Suprapubic skin (tissue), 4 donors: ENCODE measurements around the gene REC114. TPM values are rescaled to one million over a fixed set of nuclear protein-coding genes. Genes with fewer than 3 reads are reported as not detected.
"Not testable (repeated sequence)": the region's sequence is repeated elsewhere in the genome, so short reads cannot be mapped to it uniquely, and the experiment has no call there.

Experiments used
- DNase-seq, 2 donors: peaks; one replicate each; pipeline ENCODE4 v3.0.0-alpha.2; 2019; ENCODE audit warnings: low spot score in 2 of 2
- H3K27ac ChIP-seq: fragments of 200-600 bp; sonication (generic); one replicate; pipeline ENCODE4 v1.5.1; 2019
- H3K27me3 ChIP-seq: fragments of 200-600 bp; sonication (generic); one replicate; pipeline ENCODE4 v1.5.1; 2019
- H3K36me3 ChIP-seq: fragments of 200-600 bp; sonication (generic); one replicate; pipeline ENCODE4 v1.5.1; 2019
- H3K4me1 ChIP-seq: fragments of 200-600 bp; sonication (generic); one replicate; pipeline ENCODE4 v1.5.1; 2019
- H3K4me3 ChIP-seq: fragments of 200-600 bp; sonication (generic); one replicate; pipeline ENCODE4 v1.5.1; 2019; ENCODE audit warnings: mild to moderate bottlenecking
- H3K9me3 ChIP-seq: fragments of 200-600 bp; sonication (generic); one replicate; pipeline ENCODE4 v1.5.1; 2019
- EP300 ChIP-seq: sonication (generic); formaldehyde crosslinking; IDR thresholded peaks from one replicate; pipeline ENCODE4 v1.6.1; 2017; ENCODE audit warnings: antibody characterized with exemption
- POLR2A ChIP-seq, 2 donors: fragments of 450-650 bp; IDR thresholded peaks; one replicate each; pipeline ENCODE4 v1.6.1; 2017; ENCODE audit warnings: antibody characterized with exemption in 2 of 2, mild to moderate bottlenecking in 2 of 2, moderate library complexity in 2 of 2
- POLR2AphosphoS5 ChIP-seq, 3 donors: sonication (generic); formaldehyde crosslinking; IDR thresholded peaks; one replicate each; pipeline ENCODE4 v1.6.1; 2017; ENCODE audit warnings: antibody characterized with exemption in 3 of 3
- WGBS: methylation state at CpG from one replicate; pipeline ENCODE4 v1.1.5; 2018; 5-methylcytosine and 5-hydroxymethylcytosine counted together
- total RNA-seq, 4 donors: library from RNA; depleted of rRNA; stranded (reverse); fragments of >200 nt; gene quantifications; one replicate each; pipeline ENCODE4 v1.1.0, GENCODE V29; 2016
- TF ChIP-seq, protein P1 (sequence below), 2 donors: fragments of 200-600 bp in 1 of 2; fragments of 450-650 bp in 1 of 2; sonication (generic) in 1 of 2; IDR thresholded peaks; one replicate each; pipeline ENCODE4 v1.5.1; 2016 to 2019; ENCODE audit warnings: antibody characterized with exemption in 2 of 2, mild to moderate bottlenecking in 1 of 2, moderate library complexity in 1 of 2

The REC114 gene
- total RNA-seq, 4 donors from 2014 or later: not detected

- WGBS: 75% methylated on average over 5 of the region's 5 CpGs
- Histone ChIP-seq H3K4me1 (no peaks in the 10 kb centered on the region), H3K36me3 (no peaks in the 10 kb centered on the region), H3K27me3 (no peaks in the 10 kb centered on the region), H3K27ac (no peak overlapping the region), H3K4me3 (no peak overlapping the region), H3K9me3 (no peaks in the 10 kb centered on the region)
- no peak for DNase-seq
- TF ChIP-seq POLR2A (IDR thresholded peaks at IDR 0.05): no peak
- no peak for TF ChIP-seq POLR2AphosphoS5 (IDR thresholded peaks at IDR 0.05)
- TF ChIP-seq, protein P1, sequence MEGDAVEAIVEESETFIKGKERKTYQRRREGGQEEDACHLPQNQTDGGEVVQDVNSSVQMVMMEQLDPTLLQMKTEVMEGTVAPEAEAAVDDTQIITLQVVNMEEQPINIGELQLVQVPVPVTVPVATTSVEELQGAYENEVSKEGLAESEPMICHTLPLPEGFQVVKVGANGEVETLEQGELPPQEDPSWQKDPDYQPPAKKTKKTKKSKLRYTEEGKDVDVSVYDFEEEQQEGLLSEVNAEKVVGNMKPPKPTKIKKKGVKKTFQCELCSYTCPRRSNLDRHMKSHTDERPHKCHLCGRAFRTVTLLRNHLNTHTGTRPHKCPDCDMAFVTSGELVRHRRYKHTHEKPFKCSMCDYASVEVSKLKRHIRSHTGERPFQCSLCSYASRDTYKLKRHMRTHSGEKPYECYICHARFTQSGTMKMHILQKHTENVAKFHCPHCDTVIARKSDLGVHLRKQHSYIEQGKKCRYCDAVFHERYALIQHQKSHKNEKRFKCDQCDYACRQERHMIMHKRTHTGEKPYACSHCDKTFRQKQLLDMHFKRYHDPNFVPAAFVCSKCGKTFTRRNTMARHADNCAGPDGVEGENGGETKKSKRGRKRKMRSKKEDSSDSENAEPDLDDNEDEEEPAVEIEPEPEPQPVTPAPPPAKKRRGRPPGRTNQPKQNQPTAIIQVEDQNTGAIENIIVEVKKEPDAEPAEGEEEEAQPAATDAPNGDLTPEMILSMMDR (IDR thresholded peaks at IDR 0.05): no peak
- no peak for TF ChIP-seq EP300
Measured at GRCh38 chr15:73485372-73485771, 42.4 kb downstream of the REC114 start.

GRCh38 chr15:73485885-73486284, 42.9 kb downstream of the REC114 start:
- not testable (repeated sequence) for H3K4me1 ChIP-seq, H3K36me3 ChIP-seq, H3K9me3 ChIP-seq, H3K27ac ChIP-seq, DNase-seq, H3K4me3 ChIP-seq, H3K27me3 ChIP-seq
- WGBS: 61% methylated on average over 8 of the region's 8 CpGs

GRCh38 chr15:73488698-73489097, 45.7 kb downstream of the REC114 start:
- DNase-seq: no peak
- 71% methylated on average over 1 of the region's 1 CpG for WGBS

GRCh38 chr15:73493922-73494321, 51.0 kb downstream of the REC114 start:
- Histone ChIP-seq H3K36me3 (no peaks in the 10 kb centered on the region), H3K27ac (no peak overlapping the region), H3K27me3 (no peaks in the 10 kb centered on the region), H3K4me3 (no peak overlapping the region), H3K9me3 (no peaks in the 10 kb centered on the region), H3K4me1 (no peaks in the 10 kb centered on the region)
- WGBS: 79% methylated on average over 2 of the region's 2 CpGs
- TF ChIP-seq POLR2A (IDR thresholded peaks at IDR 0.05) (no peak), POLR2AphosphoS5 (IDR thresholded peaks at IDR 0.05) (no peak), EP300 (no peak)
- TF ChIP-seq, protein P1 (IDR thresholded peaks at IDR 0.05): no peak
- no peak for DNase-seq

More at GRCh38 chr15:73488698-73489097, 45.7 kb downstream of the REC114 start:
- Histone ChIP-seq H3K4me3 (no peak overlapping the region), H3K9me3 (no peaks in the 10 kb centered on the region), H3K27ac (no peak overlapping the region), H3K27me3 (no peaks in the 10 kb centered on the region), H3K36me3 (no peaks in the 10 kb centered on the region), H3K4me1 (no peaks in the 10 kb centered on the region)
- TF ChIP-seq POLR2A (IDR thresholded peaks at IDR 0.05): no peak
- TF ChIP-seq POLR2AphosphoS5 (IDR thresholded peaks at IDR 0.05): no peak
- TF ChIP-seq EP300: no peak
- TF ChIP-seq, protein P1 (IDR thresholded peaks at IDR 0.05): no peak

GRCh38 chr15:73495181-73495580, 52.2 kb downstream of the REC114 start:
- no peaks in the 10 kb centered on the region for H3K4me1 ChIP-seq
- H3K36me3 ChIP-seq: no peaks in the 10 kb centered on the region
- H3K27ac ChIP-seq: no peak overlapping the region
- no peak overlapping the region for H3K4me3 ChIP-seq
- WGBS: 77% methylated on average over 3 of the region's 3 CpGs
- DNase-seq: no peak
- TF ChIP-seq, protein P1 (IDR thresholded peaks at IDR 0.05): no peak
- TF ChIP-seq POLR2AphosphoS5 (IDR thresholded peaks at IDR 0.05): no peak
- TF ChIP-seq POLR2A (IDR thresholded peaks at IDR 0.05): no peak
- TF ChIP-seq EP300: no peak
- no peaks in the 10 kb centered on the region for H3K27me3 ChIP-seq
- H3K9me3 ChIP-seq: no peaks in the 10 kb centered on the region

GRCh38 chr15:73500696-73501095, 57.7 kb downstream of the REC114 start:
- no peaks in the 10 kb centered on the region for H3K36me3 ChIP-seq
- no peak for DNase-seq
- no peaks in the 10 kb centered on the region for H3K9me3 ChIP-seq
- H3K4me3 ChIP-seq: no peak overlapping the region
- no peaks in the 10 kb centered on the region for H3K4me1 ChIP-seq
- no peaks in the 10 kb centered on the region for H3K27me3 ChIP-seq
- TF ChIP-seq, protein P1 (IDR thresholded peaks at IDR 0.05): no peak
- TF ChIP-seq POLR2AphosphoS5 (IDR thresholded peaks at IDR 0.05) (no peak), EP300 (no peak), POLR2A (IDR thresholded peaks at IDR 0.05) (no peak)
- no peak overlapping the region for H3K27ac ChIP-seq
